HPDE6-E6E7 (cell line): ENCODE results near the gene CTNNBL1.
A peak's percentile ranks its signal among the peaks of the same experiment; 100 is the strongest.

ENCODE experiments used
- DNase-seq: peaks from one replicate; pipeline ENCODE4 v3.0.0; 2011; ENCODE audit warnings: missing footprints; ENCODE audit errors: extremely low spot score

Gene CTNNBL1

GRCh38 chr20:37901654-37902503, 208.0 kb downstream of the CTNNBL1 start:
- DNase-seq: peak; percentile 66

- peak; percentile 56 for DNase-seq
Observed at GRCh38 chr20:37902504-37903313, 208.9 kb downstream of the CTNNBL1 start, which contains the start of gene VSTM2L. VSTM2L (plus strand) TSS chr20:37903127; CDS start chr20:37903351, 224 bp downstream.

GRCh38 chr20:37903317-37904007, 209.6 kb downstream of the CTNNBL1 start:
- no peak for DNase-seq

GRCh38 chr20:37904008-37904642, 210.3 kb downstream of the CTNNBL1 start:
- DNase-seq: no peak

- DNase-seq: no peak
Observed at GRCh38 chr20:37904845-37905373, 211.1 kb downstream of the CTNNBL1 start.

- no peak for DNase-seq
Observed at GRCh38 chr20:37905671-37906613, 212.1 kb downstream of the CTNNBL1 start.

GRCh38 chr20:37907330-37907676, 213.5 kb downstream of the CTNNBL1 start:
- no peak for DNase-seq

GRCh38 chr20:37907677-37908401, 214.0 kb downstream of the CTNNBL1 start:
- peak; percentile 76 for DNase-seq

- DNase-seq: no peak
Observed at GRCh38 chr20:37911261-37911660, 217.4 kb downstream of the CTNNBL1 start.

- no peak for DNase-seq
Observed at GRCh38 chr20:37911838-37912281, 218.0 kb downstream of the CTNNBL1 start.

GRCh38 chr20:37912874-37913273, 219.0 kb downstream of the CTNNBL1 start:
- DNase-seq: no peak

GRCh38 chr20:37913567-37914366, 219.9 kb downstream of the CTNNBL1 start:
- DNase-seq: no peak

GRCh38 chr20:37914367-37914671, 220.5 kb downstream of the CTNNBL1 start:
- DNase-seq: no peak

- DNase-seq: no peak
Observed at GRCh38 chr20:37914672-37915433, 221.0 kb downstream of the CTNNBL1 start.

GRCh38 chr20:37915434-37915787, 221.6 kb downstream of the CTNNBL1 start:
- DNase-seq: no peak

GRCh38 chr20:37915800-37916570, 222.2 kb downstream of the CTNNBL1 start:
- DNase-seq: no peak

GRCh38 chr20:37917461-37917860, 223.6 kb downstream of the CTNNBL1 start:
- DNase-seq: no peak
